SK-N-MC (cell line): Measurements from ENCODE around the gene GPR35.

Experiments used
- DNase-seq: peaks from one replicate; pipeline ENCODE4 v3.0.0-alpha.2; 2011; ENCODE audit warnings: low read depth, low spot score
- H3K27ac ChIP-seq: fragments of 200-600 bp; sonication (generic); 2 replicates; pipeline ENCODE4 v1.5.1; 2016; ENCODE audit warnings: mixed run types
- H3K36me3 ChIP-seq: fragments of 200-600 bp; sonication (generic); 2 replicates; pipeline ENCODE4 v1.6.1; 2017; ENCODE audit warnings: antibody characterized with exemption, low read length, mixed read lengths; ENCODE audit not compliant: insufficient read depth
- H3K4me3 ChIP-seq: fragments of 200-600 bp; sonication (generic); 2 replicates; pipeline ENCODE4 v1.5.1; 2016
- H3K9ac ChIP-seq: fragments of 200-600 bp; sonication (generic); 2 replicates; pipeline ENCODE4 v1.8.0; 2017; ENCODE audit warnings: mixed run types, mixed read lengths; ENCODE audit not compliant: insufficient read length
- H3K9me3 ChIP-seq: fragments of 200-600 bp; sonication (generic); 2 replicates; pipeline ENCODE4 v1.6.1; 2017; ENCODE audit warnings: low read depth, mild to moderate bottlenecking, antibody characterized with exemption, low read length, moderate library complexity, mixed read lengths
- EZH2 ChIP-seq: fragments of 200-600 bp; sonication (generic); IDR thresholded peaks from one replicate; pipeline ENCODE4 v1.6.1; 2017; ENCODE audit warnings: antibody characterized with exemption
- FOXP2 ChIP-seq: optimal IDR thresholded peaks from 2 replicates; pipeline ENCODE3; 2011; ENCODE audit warnings: mild to moderate bottlenecking, moderate library complexity; ENCODE audit not compliant: insufficient read depth; ENCODE audit errors: extremely low read length, control extremely low read depth
- POLR2AphosphoS5 ChIP-seq: IDR thresholded peaks from 2 replicates; pipeline ENCODE4 v1.6.1; 2012; ENCODE audit warnings: mild to moderate bottlenecking, low read depth, low read length, borderline replicate concordance

The GPR35 gene

DNA sequence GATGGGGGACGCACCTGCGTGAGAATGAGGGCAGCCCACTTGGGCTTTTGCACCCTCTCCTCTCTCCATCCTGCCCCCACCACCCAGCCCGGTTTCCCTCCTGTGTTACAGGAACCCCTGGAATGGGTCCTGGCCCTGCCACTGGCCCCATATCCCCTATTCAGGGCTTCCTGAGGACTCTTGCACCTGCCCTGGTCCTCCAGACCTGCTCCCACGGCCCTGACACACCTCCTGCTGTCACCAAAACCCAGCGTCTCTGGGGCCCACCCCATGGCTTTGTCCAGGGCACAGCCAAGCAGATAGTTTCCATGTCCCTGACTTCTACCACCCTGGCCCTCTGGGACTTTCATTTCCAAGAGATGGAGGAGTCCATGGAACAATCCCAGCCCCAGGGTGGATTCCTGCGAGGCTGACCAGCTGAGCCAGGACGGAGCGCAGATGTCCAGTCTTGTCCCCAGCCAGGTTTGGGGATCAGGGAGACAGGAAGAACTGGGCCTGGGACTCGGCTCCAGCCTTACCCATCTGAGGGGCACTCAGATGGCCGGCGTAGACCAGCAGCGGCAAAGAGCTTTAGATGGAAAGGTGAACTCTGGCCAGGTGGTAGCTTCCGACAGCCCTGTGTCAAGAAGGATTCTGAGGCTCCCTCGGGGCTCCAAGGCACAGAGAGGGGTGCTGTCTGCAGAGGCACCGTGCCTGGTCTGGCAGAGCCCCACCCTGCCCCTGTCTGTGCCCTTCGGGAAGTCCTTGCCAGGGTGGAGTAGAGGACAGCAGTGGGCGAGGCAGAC is 12.0 kb downstream of the GPR35 start:
- H3K9ac ChIP-seq, result no peak overlapping the region
- H3K27ac ChIP-seq, result no peak overlapping the region
- no peak overlapping the region for H3K4me3 ChIP-seq
- no peaks in the 10 kb centered on the region for H3K9me3 ChIP-seq
- DNase-seq, result no peak
- TF ChIP-seq FOXP2 (no peak), EZH2 (no peak), POLR2AphosphoS5 (no peak)
- no peaks in the 10 kb centered on the region for H3K36me3 ChIP-seq

DNA sequence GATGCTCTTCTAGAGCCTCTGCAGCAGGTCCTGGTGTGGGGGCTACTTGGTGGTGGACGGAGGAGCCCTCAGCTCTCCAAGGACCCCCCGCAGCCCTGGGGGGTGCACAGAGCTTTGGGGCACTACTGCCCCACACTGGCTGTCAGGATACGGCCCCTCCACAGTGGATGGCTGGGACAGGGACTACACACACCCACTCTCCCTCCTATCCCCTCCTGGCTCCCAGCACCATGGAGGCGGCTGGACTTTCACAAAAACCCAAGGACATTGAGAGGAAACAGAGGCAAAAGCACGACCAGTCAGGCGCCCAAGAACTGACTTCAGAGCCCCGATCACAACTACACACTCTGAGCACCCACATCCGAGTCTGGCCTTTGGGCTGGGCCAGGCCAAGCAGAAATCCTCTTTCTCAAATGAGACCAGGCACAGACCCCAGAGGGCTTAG is 12.6 kb downstream of the GPR35 start:
- no peak overlapping the region for H3K4me3 ChIP-seq
- no peak overlapping the region for H3K27ac ChIP-seq
- TF ChIP-seq POLR2AphosphoS5, result no peak
- H3K9me3 ChIP-seq, result no peaks in the 10 kb centered on the region
- no peaks in the 10 kb centered on the region for H3K36me3 ChIP-seq
- no peak overlapping the region for H3K9ac ChIP-seq
- no peak for DNase-seq

DNA sequence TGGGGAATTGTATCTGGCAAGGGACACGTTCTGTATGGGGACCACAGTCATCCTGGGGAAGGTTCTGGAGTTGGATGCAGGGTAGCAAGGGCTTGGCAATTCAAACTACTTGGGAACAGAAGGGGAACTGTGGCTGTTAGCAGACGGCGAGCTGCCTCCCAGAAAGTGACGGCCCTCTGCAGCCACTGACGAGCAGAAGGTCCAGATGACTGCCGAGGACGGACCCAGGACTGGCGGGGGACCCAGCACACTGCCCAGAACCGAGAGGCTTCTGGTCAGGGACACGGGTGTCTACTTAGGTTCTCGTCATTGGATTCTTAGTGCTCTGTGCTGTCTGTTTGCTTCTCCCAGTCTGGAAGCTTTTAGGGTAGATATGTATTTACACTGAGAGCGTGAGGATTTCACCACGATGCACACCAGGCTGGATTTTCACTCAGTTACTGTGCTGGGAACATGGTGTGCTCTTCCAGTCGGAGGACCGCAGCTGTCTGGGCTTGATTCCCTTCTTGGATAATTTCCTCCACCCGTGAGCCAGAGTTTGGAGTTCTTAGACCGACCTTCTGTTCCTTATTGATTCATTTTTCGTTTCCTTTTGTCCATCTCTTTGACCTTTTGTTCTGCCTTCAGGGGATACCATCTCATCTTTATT is 13.4 kb downstream of the GPR35 start:
- TF ChIP-seq FOXP2, result no peak
- TF ChIP-seq EZH2, result no peak
- TF ChIP-seq POLR2AphosphoS5, result no peak
- Histone ChIP-seq H3K9ac (no peak overlapping the region), H3K27ac (no peak overlapping the region), H3K36me3 (no peaks in the 10 kb centered on the region), H3K9me3 (no peaks in the 10 kb centered on the region), H3K4me3 (no peak overlapping the region)
- no peak for DNase-seq

DNA sequence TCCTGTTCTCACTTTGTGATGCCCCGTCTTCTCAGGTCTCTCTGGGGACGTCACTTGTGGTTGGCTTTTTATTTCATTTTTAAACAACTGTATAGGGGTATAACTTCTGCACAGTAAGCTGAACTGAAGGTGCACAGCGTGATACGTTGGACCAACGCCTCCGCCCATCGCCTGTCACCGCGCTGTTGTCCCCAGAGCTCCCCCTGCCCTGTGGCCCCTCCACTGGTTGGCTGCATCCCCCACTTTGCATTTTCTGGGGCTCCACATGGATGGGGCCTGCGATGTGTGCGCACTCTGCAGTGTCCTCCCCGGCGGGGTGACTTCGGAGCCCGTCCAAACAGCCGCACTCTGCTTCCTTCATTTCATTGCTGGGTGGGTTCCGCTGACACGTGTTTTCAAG is 14.3 kb downstream of the GPR35 start:
- no peaks in the 10 kb centered on the region for H3K36me3 ChIP-seq
- TF ChIP-seq FOXP2, result no peak
- TF ChIP-seq POLR2AphosphoS5, result no peak
- TF ChIP-seq EZH2, result no peak
- DNase-seq, result no peak
- no peak overlapping the region for H3K27ac ChIP-seq
- no peaks in the 10 kb centered on the region for H3K9me3 ChIP-seq
- no peak overlapping the region for H3K4me3 ChIP-seq
- no peak overlapping the region for H3K9ac ChIP-seq

DNA sequence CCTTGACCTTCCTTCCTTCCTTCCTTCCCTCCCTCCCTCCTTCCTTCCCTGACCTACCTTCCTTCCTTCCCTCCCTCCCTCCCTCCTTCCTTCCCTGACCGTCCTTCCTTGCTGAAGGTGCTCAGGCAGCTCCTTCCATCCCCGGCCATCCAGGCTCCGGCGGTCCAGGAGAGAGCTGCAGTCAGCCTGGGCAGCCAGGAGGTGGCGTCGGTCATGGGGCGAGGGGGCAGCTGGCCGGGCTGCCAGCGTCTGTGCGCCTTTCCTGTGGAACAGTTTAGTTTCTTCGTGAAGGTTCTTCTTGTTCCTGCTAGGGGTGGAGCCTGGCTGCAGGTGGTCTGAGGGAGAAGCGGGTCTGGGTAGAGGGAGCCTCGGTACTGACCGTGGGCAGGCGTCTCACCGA is 15.7 kb downstream of the GPR35 start:
- Histone ChIP-seq H3K9me3 (no peaks in the 10 kb centered on the region), H3K36me3 (no peaks in the 10 kb centered on the region), H3K9ac (no peak overlapping the region), H3K4me3 (no peak overlapping the region), H3K27ac (no peak overlapping the region)
- TF ChIP-seq FOXP2 (no peak), EZH2 (no peak), POLR2AphosphoS5 (no peak)
- DNase-seq, result no peak

DNA sequence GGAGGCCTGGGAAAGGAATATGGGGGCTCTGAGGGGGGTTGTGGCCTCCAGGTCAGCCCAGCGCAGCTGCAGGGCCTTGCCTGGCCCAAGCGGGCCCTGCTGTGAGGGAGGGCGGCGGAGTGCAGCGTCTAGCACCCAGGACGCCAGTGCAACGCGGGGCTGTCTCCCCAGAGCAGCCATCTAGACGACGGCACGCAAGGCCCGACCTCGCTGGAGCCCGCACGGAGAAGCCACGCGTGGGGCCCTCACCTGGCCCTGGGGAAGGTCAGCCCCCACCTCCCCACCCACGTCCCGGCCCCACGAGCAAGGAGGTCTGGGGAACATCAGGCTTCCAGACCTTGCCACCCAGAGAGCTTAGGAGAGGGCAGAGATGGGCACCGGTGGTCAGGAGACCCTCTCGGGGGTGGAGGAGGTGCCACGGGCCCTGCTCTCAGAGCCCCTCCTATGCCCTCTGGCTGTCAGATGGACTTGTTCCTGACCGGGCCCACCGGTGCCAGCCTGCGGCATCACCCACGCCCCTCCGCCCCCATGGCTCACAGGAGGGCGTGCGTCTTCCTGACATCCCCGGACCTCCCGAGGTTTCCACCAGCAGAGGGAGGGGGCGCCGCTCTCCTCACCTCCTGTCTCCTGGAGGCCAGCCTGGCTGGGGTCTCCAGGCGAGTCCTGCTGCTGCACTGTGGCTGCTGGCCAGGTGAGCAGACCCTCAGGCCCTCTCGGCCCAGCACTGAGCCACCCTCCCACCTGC is 17.0 kb downstream of the GPR35 start:
- H3K9me3 ChIP-seq, result no peaks in the 10 kb centered on the region
- no peak overlapping the region for H3K9ac ChIP-seq
- no peak overlapping the region for H3K4me3 ChIP-seq
- H3K36me3 ChIP-seq, result no peaks in the 10 kb centered on the region
- DNase-seq, result no peak
- H3K27ac ChIP-seq, result no peak overlapping the region
- TF ChIP-seq POLR2AphosphoS5, result no peak

DNA sequence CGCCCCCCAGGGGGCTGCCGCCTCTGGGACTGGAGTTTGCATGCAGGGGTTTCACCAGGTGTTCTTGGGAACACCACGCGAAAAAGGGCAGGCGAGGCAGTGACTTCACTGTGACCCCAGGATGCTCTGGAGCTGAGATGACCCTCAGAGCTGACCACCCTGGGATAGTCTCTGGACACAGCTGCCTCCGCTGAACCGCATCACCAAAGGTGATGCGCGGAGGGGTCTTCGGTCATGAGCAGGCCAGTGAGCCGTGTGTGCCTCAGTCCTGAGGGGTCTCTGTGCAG is 17.5 kb downstream of the GPR35 start:
- no peak overlapping the region for H3K9ac ChIP-seq
- H3K4me3 ChIP-seq, result no peak overlapping the region
- no peak overlapping the region for H3K27ac ChIP-seq
- DNase-seq, result no peak
- H3K36me3 ChIP-seq, result no peaks in the 10 kb centered on the region
- H3K9me3 ChIP-seq, result no peaks in the 10 kb centered on the region
- TF ChIP-seq POLR2AphosphoS5, result no peak
- no peak for TF ChIP-seq FOXP2
- TF ChIP-seq EZH2, result no peak

DNA sequence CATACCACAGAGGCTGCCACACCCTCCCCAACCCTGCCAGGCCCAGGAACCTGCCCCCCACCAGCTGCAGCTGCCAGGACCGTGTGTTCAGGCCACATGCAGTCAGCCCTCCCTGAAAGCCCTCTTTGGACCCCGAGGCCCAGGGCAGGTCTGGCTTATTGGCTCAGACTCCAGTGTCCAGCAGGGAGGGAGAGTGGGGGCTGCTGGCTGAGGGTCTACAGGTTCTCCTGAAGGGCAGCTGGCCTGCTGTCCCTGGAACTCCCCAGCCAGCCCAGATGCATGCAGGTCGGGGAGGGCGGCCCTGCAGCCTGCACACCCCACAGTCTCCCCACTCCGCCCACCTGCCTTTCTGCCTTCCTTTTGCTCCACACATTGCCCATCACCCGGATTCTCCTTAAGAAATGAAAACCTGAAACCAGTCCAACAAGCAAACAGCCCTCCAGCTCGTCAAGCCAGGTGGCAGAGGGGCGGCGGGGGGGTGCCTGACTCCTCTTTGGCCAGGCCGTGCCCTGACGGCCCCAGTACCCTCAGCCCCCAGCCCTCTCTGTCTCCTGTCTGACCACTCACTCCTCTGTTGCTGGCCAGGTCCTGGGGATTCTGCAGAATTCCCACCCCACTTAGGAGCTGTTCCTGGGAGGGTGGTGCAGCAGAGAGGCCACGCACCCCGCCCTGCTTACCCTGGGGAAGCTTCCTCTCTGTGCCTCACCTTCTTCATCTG is 18.0 kb downstream of the GPR35 start:
- H3K9ac ChIP-seq, result no peak overlapping the region
- no peaks in the 10 kb centered on the region for H3K36me3 ChIP-seq
- H3K4me3 ChIP-seq, result no peak overlapping the region
- no peaks in the 10 kb centered on the region for H3K9me3 ChIP-seq
- TF ChIP-seq FOXP2 (no peak), EZH2 (no peak), POLR2AphosphoS5 (no peak)
- no peak for DNase-seq
- H3K27ac ChIP-seq, result no peak overlapping the region
